ENCODE data around the gene EXOC7. TPM values are rescaled to one million over a fixed set of nuclear protein-coding genes. Genes with fewer than 3 reads are reported as not detected.

The EXOC7 gene
- total RNA-seq, 2 experiments from 2014 or later: 81.2 to 88.1 TPM

- no peaks in the 10 kb centered on the region for H3K4me1 Mint-ChIP-seq
- H3K27me3 Mint-ChIP-seq: no peaks in the 10 kb centered on the region
- no peak for DNase-seq
- no peaks in the 10 kb centered on the region for H3K9me3 Mint-ChIP-seq
- no peaks in the 10 kb centered on the region for H3K36me3 Mint-ChIP-seq
- no peak overlapping the region for H3K4me3 Mint-ChIP-seq
- H3K27ac Mint-ChIP-seq: no peak overlapping the region
These were observed 8.4 kb upstream of the EXOC7 start for GRCh38 chr17:76111956-76112355.

GRCh38 chr17:76107509-76107908 is 3.9 kb upstream of the EXOC7 start:
- H3K27me3 Mint-ChIP-seq: no peaks in the 10 kb centered on the region
- DNase-seq: no peak
- no peaks in the 10 kb centered on the region for H3K9me3 Mint-ChIP-seq
- peaks cover 7% of the 10 kb centered on the region for H3K4me1 Mint-ChIP-seq
- peaks cover 3% of the 10 kb centered on the region for H3K36me3 Mint-ChIP-seq
- H3K4me3 Mint-ChIP-seq: no peak overlapping the region
- no peak overlapping the region for H3K27ac Mint-ChIP-seq

- Mint-ChIP-seq H3K9me3 (no peaks in the 10 kb centered on the region), H3K27me3 (no peaks in the 10 kb centered on the region), H3K4me3 (no peak overlapping the region), H3K4me1 (peaks cover 12% of the 10 kb centered on the region), H3K36me3 (peaks cover 3% of the 10 kb centered on the region), H3K27ac (no peak overlapping the region)
- DNase-seq: no peak
These were observed 3.1 kb upstream of the EXOC7 start for GRCh38 chr17:76106703-76107102.

DNA sequence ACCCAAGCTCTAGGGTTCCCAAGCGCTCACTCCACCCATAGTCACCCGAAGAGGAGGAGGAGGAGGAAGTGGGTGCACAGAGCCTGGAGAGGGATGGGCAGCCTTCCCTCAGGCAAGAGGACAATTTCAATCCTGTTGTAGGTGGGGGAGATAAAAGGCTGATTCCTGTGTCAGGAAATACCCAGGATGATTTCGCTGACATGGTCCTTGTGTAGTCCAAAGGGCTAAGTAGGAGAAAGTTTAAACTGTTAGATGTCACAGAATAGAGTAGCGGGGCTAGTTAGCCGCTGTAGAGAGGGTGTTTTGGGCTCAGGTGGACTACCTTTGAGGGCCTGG is 1.3 kb upstream of the EXOC7 start:
- Mint-ChIP-seq H3K27ac (peak overlapping the region; percentile 95), H3K4me1 (peaks cover 19% of the 10 kb centered on the region), H3K36me3 (peaks cover 9% of the 10 kb centered on the region), H3K9me3 (no peaks in the 10 kb centered on the region), H3K4me3 (peak overlapping the region; percentile 99), H3K27me3 (no peaks in the 10 kb centered on the region)
- no peak for DNase-seq

GRCh38 chr17:76104140-76104895 is 731 bp upstream of the EXOC7 start:
- Mint-ChIP-seq H3K27ac (peak overlapping the region; percentile 95), H3K36me3 (peaks cover 9% of the 10 kb centered on the region), H3K9me3 (no peaks in the 10 kb centered on the region), H3K27me3 (no peaks in the 10 kb centered on the region), H3K4me3 (peak overlapping the region; percentile 99), H3K4me1 (peaks cover 19% of the 10 kb centered on the region)
- no peak for DNase-seq

- no peaks in the 10 kb centered on the region for H3K9me3 Mint-ChIP-seq
- H3K27me3 Mint-ChIP-seq: no peaks in the 10 kb centered on the region
- H3K4me3 Mint-ChIP-seq: peak overlapping the region; percentile 99
- peak overlapping the region; percentile 95 for H3K27ac Mint-ChIP-seq
- H3K36me3 Mint-ChIP-seq: peaks cover 10% of the 10 kb centered on the region
- peaks cover 19% of the 10 kb centered on the region for H3K4me1 Mint-ChIP-seq
- no peak for DNase-seq
These were observed 678 bp downstream of the EXOC7 start for GRCh38 chr17:76102944-76103273.

DNA sequence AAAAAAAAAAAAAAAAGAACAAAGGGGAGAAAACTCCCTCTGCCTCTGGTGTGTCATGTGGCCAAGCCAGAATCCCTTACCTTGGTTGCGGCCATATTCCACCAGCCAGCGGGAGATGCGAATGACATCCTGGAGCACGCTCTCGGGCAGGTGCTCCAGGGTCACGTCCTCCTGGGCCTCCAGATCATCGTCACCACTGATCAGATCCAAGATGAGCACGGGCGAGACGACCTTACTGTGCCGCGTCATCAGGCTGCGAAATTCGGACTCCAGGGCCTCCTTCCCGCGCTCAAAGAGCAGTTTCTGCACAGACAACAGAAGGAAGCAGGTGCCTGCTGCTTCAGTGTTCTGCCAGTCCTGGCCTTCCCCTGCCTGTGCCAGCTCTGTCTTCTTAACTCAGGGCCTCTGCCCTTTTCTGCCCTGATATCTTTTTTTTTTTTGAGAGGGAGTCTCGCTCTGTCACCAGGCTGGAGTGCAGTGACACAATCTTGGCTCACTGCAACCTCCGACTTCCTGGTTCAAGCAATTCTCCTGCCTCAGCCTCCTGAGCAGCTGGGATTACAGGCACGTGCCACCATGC is 5.8 kb downstream of the EXOC7 start:
- Mint-ChIP-seq H3K27ac (no peak overlapping the region), H3K9me3 (no peaks in the 10 kb centered on the region), H3K4me3 (no peak overlapping the region), H3K36me3 (peaks cover 19% of the 10 kb centered on the region), H3K27me3 (no peaks in the 10 kb centered on the region), H3K4me1 (peaks cover 16% of the 10 kb centered on the region)
- DNase-seq: no peak

- peaks cover 2% of the 10 kb centered on the region for H3K4me1 Mint-ChIP-seq
These were observed 7.6 kb downstream of the EXOC7 start for GRCh38 chr17:76095943-76096342.

GRCh38 chr17:76094046-76094445 is 9.5 kb downstream of the EXOC7 start:
- Mint-ChIP-seq H3K4me1 (no peaks in the 10 kb centered on the region), H3K27me3 (no peaks in the 10 kb centered on the region), H3K9me3 (no peaks in the 10 kb centered on the region), H3K27ac (no peak overlapping the region), H3K4me3 (no peak overlapping the region), H3K36me3 (peaks cover 13% of the 10 kb centered on the region)
- no peak for DNase-seq

More at GRCh38 chr17:76095943-76096342, 7.6 kb downstream of the EXOC7 start:
- H3K36me3 Mint-ChIP-seq: peaks cover 16% of the 10 kb centered on the region
- H3K27ac Mint-ChIP-seq: no peak overlapping the region
- no peak overlapping the region for H3K4me3 Mint-ChIP-seq
- no peaks in the 10 kb centered on the region for H3K9me3 Mint-ChIP-seq
- no peaks in the 10 kb centered on the region for H3K27me3 Mint-ChIP-seq
- DNase-seq: no peak

GRCh38 chr17:76092526-76093413 is 10.8 kb downstream of the EXOC7 start:
- H3K27me3 Mint-ChIP-seq: no peaks in the 10 kb centered on the region
- no peaks in the 10 kb centered on the region for H3K4me1 Mint-ChIP-seq
- H3K4me3 Mint-ChIP-seq: no peak overlapping the region
- no peak overlapping the region for H3K27ac Mint-ChIP-seq
- H3K9me3 Mint-ChIP-seq: no peaks in the 10 kb centered on the region
- H3K36me3 Mint-ChIP-seq: peaks cover 11% of the 10 kb centered on the region
- DNase-seq: no peak

DNA sequence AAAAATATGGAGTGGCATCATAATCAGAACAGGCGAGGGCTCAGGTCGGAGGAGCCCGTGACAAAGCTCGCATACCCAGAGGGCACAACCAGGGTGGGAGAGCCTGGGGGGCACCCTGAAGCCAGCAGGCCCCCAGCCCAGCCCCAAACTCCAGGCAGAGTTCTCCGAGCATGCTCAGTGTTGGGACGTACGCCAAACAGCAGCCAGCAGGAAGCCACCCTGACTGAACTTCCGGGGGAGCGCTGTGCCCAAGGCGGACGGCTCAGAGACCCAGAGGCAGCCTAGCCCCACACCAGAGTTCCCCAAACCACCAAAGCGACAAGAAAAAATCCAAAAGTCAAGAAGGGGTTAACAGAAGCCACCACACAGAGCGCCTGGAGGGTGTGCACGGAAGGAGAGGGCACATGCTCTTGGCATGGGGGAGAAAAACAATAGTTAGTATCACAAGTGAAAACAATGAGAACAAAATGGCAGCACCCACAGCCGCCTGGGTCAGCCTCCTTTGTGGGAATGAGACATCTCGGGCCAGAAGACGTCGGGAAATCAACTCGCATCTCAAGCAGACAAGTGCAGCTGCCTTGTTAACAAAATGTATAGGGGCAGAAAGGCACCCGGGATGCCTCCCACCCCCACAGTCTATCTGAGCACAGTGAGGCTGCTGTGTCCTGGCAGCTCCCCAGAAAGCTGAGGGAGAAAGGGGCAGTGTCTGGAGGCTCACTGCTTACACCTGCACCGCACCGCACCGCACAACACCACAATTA is 11.9 kb downstream of the EXOC7 start:
- peaks cover 9% of the 10 kb centered on the region for H3K36me3 Mint-ChIP-seq

GRCh38 chr17:76090517-76091129 is 13.0 kb downstream of the EXOC7 start:
- H3K4me1 Mint-ChIP-seq: no peaks in the 10 kb centered on the region
- no peak overlapping the region for H3K27ac Mint-ChIP-seq
- no peaks in the 10 kb centered on the region for H3K27me3 Mint-ChIP-seq
- peaks cover 5% of the 10 kb centered on the region for H3K36me3 Mint-ChIP-seq
- DNase-seq: no peak
- H3K4me3 Mint-ChIP-seq: no peak overlapping the region
- H3K9me3 Mint-ChIP-seq: no peaks in the 10 kb centered on the region

More for the DNA sequence above, 11.9 kb downstream of the EXOC7 start:
- Mint-ChIP-seq H3K9me3 (no peaks in the 10 kb centered on the region), H3K4me1 (no peaks in the 10 kb centered on the region), H3K27me3 (no peaks in the 10 kb centered on the region), H3K4me3 (peak overlapping the region; percentile 36), H3K27ac (peak overlapping the region; percentile 67)
- no peak for DNase-seq

GRCh38 chr17:76089680-76090516 is 13.7 kb downstream of the EXOC7 start:
- peak overlapping the region; percentile 34 for H3K27ac Mint-ChIP-seq
- H3K4me1 Mint-ChIP-seq: no peaks in the 10 kb centered on the region
- no peak for DNase-seq
- peaks cover 4% of the 10 kb centered on the region for H3K36me3 Mint-ChIP-seq
- no peak overlapping the region for H3K4me3 Mint-ChIP-seq
- no peaks in the 10 kb centered on the region for H3K9me3 Mint-ChIP-seq
- H3K27me3 Mint-ChIP-seq: no peaks in the 10 kb centered on the region

All from activated naive CD8-positive, alpha-beta T cell treated with anti-CD3 and anti-CD28 coated beads for 36 hours (primary cell).